HG03280 (cell line): ENCODE data around the gene IDUA.
A peak's percentile ranks its signal among the peaks of the same experiment; 100 is the strongest.

ENCODE experiments used
- ATAC-seq: cut with Tn5 transposase; IDR thresholded peaks from one replicate; pipeline ENCODE4 v1.9.1; 2021; ENCODE audit warnings: mild to moderate bottlenecking, moderate library complexity; ENCODE audit not compliant: unreplicated experiment

The IDUA gene

GRCh38 chr4:985123-985830 is 1.6 kb upstream of the IDUA start:
- peak; percentile 33 for ATAC-seq

GRCh38 chr4:986428-986878 is 391 bp upstream of the IDUA start:
- no peak for ATAC-seq

GRCh38 chr4:987624-988513 is 1.0 kb downstream of the IDUA start:
- no peak for ATAC-seq

- ATAC-seq: no peak
Observed at GRCh38 chr4:988726-989721, 2.2 kb downstream of the IDUA start.

GRCh38 chr4:989722-990471 is 3.1 kb downstream of the IDUA start:
- ATAC-seq: no peak

DNA sequence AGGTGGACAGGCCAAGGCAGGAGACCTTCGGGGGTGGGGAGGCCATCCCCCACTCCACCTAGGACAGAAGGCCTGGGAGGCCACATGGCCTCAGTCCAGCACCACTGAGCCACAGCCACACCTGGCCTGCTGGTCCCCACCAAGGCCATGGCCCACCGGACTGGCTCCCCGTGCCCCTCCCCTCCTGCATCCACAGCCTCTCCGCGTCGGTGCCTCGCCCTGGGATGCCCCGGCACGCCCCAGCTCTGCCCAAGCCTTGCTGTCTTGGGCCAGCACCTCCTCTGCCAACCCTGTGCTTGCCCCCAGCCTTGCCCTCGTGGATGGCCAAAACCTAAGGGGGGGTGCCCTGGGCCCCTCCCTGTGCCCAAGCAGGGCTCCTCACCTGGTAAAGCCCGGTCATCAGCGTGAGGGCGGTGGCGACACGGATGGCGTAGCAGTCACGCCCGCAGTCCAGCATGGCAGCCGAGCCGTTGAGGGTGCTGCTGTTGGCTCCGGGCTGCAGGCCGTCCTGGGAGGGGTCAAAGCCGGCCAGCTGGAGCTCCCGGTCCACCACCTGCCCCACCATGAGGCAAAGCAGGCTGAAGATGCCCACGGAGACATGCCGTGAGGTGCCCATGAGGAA is 4.0 kb downstream of the IDUA start:
- no peak for ATAC-seq

GRCh38 chr4:991451-992296 is 4.8 kb downstream of the IDUA start:
- no peak for ATAC-seq

DNA sequence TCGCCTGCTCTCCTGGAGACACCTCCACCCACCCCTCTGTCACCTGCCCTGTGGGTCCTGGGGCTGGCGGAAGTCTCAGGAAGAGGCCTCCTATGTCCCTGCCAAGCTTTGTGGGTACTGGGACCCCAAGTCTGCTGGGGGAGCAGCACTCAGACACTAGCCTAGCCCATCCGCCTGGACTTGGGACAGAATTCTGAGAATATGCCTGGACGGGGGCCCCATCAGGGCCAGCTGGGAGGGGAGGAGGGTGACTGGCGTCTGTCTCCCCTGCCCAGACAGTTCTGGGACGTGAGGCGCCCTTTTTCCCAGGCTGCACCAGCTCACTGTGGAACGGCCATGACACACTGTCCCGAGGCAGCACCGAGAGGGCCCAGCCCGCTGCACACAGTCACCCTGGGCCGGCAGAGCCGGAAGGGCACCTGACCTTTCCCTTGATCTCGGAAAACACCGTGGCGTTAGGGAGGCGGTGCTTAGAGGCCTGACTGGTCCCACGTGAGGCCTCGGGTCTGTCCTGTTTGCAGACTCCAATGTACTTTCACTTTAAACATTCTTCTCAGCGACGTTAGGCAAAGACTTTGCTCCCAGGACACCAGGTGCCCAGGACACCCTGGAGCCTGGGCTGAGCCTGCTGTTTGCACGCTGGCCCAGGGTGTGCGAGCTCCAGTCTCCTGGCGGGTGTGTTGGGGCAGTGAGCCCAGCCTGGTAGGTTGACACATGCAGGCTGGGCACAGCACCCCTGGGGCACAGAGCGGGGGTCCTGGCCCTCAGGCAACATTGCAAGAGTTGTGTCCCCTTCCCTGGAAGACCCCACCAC is 5.7 kb downstream of the IDUA start:
- no peak for ATAC-seq

DNA sequence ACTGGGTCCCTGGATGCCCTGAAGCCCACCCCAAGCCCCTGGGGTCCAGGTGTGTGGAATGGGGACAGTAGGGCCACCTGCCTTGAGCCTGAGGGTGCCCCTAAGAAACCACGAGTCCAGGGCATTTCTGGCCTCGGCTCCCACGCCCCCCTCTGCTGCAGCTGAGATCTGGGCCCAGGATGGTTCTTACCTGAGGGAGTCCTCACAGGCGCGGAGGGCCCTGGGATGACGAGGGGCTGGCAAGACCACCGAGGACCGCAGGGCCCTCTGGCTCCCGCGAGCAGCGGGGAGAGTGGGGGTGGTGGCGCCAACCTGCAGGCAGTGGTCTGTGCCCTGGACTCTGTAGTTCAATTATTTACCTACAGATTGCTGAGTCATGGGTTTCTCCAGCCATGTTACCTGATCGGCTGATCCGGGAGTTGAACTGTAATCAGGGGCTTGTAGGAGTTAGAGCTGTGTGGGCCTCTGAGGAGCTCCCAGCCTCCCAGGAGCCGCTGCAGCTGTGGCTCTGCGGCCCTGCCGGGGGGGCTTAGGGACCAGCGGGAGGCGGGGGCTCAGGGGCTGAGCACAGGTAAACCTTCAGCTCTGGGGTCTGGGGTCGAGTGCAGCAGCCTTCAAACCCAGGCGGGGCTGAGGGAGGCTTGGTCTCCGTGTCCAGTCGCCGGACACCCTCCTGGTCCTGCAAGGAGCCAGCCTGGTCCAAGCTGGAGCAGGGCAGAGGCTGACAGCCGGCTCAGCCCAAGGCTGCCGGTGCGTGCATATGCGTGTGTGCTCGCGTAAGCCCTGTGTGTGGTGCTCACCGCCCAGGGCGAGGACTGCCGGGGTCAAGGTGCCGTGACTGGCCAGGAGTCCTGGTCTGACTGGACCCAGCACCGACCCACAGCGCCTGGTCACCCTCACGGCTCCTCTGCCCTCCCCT is 6.5 kb downstream of the IDUA start, which contains the start of gene SLC26A1:
SLC26A1 (minus strand) TSS at position 294 of the 919 bp plus-strand sequence. CDS start 1,701 bp downstream, outside the sequence.
- no peak for ATAC-seq

DNA sequence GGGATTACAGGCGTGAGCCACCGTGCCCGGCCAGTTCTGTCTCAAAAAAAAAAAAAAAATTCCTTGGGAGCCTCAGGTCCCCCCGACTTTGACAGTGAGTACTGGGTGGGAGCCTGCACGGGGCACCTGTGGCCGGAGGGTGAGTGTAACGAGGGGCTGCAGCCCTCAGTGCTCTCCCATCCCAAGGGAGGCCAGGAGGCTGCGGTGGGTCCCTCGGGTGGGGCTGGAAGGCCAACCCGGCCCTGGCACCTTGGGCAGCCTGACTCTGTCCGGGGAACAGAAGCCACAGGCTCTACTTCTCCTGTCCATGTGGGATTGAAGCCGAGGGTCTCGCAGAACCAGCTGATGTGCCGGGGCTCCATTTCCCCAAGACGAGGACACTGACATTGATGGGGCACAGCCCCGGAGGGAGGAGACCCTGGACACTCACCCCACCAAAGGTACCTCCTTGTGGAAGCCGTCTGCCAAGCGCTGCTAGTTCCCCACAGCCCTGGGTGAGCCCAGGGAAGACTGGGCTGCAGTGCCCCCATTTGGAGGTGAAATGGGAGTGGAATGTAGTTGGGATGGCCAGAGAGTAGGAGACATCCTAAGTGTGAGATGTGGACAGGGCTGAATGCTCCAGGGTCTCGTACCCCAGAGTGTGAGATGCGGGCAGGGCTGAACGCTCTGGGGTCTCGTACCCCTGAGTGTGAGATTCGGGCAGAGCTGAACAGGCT is 8.6 kb downstream of the IDUA start:
- ATAC-seq: no peak

DNA sequence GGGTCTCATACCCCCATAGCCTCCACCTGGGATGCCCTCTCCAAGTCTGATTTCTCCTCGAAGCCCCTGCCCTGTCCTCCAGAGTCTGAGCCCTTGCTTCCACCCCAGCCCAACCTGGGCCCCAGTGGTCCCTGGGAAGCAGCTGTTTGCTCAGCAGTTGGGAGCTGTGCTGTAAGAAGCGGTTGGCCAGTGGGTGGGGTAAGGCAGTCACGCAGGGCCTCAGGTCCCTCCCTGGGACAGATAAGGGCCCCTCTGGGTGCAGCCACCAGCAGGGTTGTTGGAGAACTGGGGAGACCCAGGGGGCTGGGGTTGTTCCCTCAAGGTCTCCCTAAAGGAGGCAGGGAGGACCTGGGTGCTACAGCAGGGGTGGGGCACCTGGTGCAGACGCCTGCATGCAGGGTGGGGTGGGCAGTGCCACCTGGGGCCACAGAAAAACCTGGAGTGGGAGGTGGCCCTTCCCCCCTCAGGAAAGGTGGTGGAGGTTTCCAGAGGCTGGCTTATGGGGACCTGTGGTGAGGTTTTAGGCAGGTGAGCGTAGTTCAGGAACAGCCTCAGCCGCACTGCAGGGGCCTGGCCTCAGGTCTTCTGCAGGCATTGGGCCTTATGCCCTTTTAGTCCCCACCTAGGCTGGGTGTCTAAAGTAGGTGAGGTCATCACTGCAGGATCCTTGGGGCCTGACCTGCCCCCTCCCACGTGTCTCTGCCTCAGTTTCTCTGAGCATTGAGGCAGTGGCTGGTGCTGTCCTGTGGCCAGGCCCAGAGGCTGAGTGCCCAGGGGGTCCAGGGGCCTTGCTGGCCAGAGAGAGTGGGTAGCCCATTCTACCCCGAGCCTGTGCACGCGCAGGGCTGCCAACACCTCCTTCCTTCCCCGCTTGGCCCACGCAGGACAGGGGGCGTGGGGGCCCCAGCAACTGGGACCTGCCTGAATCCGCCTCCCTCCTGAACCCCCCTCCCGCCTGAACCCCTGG is 9.5 kb downstream of the IDUA start:
- no peak for ATAC-seq

DNA sequence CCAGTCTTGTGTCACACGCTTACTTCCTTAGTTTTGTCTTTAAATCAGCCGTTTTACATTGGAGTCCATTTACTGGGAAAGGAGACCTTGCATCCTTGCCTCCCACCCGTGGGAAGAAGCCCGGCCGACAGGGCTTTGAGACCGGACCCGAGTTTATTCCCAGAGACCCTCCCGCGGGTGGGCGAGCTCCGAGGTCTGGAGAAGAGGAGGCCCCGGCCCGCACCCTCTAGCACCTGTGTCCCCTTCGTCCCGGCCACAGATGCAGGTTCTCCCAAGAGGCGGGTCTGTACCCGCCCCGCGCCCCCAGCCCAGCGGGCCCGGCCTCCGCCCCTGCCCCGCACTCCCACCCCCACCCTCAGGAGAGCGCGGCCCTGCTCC is 10.1 kb downstream of the IDUA start:
- ATAC-seq: no peak

- no peak for ATAC-seq
Observed at GRCh38 chr4:997375-998071, 10.7 kb downstream of the IDUA start.

- ATAC-seq: no peak
Observed at GRCh38 chr4:998096-998691, 11.3 kb downstream of the IDUA start.
